HG03039 (cell line): ENCODE data around the gene GGCX.
"Not testable (repeated sequence)": the region's sequence is repeated elsewhere in the genome, so short reads cannot be mapped to it uniquely, and the experiment has no call there.

Experiments
- ATAC-seq: cut with Tn5 transposase; IDR thresholded peaks from one replicate; pipeline ENCODE4 v1.9.1; 2021; ENCODE audit warnings: mild to moderate bottlenecking, moderate library complexity; ENCODE audit not compliant: unreplicated experiment

GGCX gene

GRCh38 chr2:85561280-85562212 is at the start of gene GGCX:
GGCX (minus strand) TSS chr2:85561493; CDS start chr2:85561428, 65 bp downstream.
- ATAC-seq = peak; percentile 88

DNA sequence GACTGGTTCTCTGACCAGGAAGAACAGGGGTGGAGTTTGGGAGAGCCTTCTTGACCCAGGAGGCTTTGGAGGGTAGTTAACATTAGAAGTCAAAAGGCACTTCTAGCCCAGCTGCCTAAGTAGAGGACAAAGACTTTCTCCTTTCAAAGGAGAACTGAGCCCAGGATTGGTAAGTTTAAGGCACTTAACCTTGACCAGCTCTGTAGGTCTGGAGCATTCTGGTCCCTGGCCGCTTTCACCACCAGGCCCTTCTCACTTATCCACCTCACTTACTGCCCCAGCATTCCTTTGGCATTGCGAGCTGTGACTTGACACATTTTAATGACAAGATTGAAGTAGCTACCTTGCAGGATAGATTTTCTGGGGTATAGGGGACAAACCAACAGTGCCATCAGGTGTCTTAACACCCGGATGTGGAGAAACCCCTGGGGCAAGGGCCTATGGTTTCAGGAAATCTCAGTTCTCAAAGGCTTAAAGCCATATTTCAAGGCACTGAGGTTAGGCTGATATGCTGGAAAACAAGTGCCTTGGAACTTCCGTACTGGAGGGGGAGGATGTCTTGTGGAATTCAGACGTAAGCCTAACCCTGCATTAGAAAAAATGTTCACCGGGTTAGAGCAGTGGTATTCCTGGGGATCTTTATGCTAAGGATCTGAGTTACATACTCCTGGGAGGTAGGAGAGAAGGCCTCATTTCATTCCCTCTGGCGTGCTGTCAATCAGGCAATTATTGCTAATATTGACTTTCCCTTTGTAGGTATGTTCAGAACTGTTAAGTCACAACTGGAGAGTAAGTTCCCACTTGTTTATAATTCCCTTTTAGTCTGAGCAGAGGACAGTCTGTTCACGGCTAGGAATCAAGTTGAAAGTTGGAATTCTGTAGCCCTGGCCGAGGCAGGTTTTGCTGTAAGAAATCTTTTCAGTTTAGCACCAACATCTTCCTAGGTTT is 46.2 kb upstream of the GGCX start:
- ATAC-seq = no peak

DNA sequence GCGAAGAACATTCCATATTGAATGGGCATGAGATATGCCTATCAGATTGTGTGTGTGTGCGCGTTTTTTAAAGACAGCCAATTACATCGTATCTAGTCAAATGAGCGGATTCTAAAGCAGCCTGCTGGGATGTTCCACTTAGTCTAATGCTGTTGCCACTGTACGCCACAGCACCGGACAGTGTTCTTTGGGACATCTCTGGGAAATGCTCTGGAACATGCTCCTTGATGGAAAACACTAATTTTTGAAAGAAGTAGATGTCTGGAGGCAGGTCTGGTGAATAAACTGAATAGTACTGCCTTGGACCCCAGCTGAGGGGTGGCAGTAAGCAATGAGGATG is 44.8 kb upstream of the GGCX start:
- no peak for ATAC-seq

GRCh38 chr2:85605406-85606115 is 44.3 kb upstream of the GGCX start:
- no peak for ATAC-seq

DNA sequence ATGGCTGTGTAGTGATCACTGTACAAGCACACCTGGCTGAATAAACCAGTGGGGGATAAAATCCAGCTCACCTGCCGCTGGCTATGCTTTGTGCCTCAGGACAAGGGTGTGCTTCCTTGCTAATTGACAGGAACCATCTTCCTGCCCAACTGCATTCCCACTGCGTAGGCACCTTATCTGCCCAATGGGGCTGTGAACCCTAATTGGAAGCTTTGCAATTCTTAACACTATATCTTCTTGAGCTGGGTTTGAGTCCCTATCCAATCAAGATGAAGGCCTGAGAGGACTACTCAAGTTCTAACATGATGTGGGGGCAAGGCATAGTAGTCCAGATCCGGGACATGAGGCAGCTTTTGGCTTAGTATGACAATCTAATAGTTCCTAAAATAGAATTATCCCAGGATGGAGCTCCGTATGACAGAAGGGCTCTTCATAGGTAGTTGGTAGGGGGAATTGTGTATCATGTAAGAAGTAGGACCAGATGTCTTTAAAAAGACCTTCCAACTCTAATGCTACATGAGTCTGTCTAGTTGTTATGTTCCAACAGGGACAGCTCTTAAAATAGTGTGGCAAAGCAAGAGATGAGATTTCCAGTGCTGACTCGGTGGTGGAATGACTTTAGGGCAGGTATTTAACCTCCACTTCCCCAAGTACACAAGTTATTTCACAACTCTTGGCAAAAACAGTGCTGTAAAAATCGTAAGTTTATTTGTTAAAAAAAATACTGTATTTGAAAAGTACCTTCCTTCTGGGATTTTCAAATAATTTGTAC is 43.5 kb upstream of the GGCX start:
- ATAC-seq = no peak

DNA sequence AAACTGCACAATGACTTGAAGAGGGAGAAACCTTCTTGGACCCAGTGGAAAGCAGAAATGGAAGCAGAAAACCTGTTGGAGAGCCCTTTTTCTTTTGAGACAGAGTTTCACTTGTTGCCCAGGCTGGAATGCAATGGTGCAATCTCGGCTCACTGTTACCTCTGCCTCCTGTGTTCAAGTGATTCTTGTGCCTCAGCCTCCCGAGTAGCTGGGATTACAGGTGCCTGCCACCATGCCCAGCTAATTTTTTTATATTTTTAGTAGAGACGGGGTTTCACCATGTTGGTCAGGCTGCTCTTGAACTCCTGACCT is 42.8 kb upstream of the GGCX start:
- ATAC-seq = not testable (repeated sequence)

GRCh38 chr2:85602476-85603234 is 41.4 kb upstream of the GGCX start, which contains the start of gene TMEM150A:
TMEM150A (minus strand) TSS chr2:85602698; CDS start chr2:85601948, 750 bp downstream.
- ATAC-seq = peak; percentile 95

DNA sequence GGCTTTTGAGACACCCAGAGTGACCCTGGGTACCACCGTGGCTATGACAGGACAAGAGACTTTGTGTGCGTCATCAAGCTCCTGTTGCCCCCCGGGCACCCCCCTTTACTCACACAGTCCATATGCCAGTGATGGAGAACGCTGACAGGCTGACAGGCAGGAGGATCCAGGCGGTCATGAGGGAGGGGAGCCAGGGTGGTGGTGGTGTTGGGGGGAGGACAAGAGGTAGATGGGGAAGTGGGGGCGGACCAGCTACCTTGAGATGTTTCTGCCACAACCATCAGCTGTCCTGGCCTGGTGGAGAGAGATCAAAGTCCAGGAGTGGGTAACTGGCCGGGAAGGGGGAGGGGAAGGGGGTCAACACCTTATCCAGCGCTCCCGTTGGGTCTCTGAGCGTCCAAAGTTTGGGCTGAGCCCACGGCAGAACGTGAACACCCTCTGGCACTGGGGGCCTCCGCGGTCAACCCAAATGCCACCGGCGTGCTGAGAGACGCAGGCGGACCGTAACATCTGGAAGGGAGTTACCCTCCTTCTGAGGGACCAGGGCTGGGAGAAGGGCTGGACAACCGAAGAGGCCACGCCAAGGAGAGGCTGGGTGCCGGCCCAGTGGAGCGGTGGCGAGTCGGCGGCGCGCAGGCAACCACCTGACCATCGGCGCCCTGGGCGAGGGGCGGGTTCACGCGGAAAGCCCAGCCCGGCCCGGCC is 40.6 kb upstream of the GGCX start:
- ATAC-seq = peak; percentile 41

DNA sequence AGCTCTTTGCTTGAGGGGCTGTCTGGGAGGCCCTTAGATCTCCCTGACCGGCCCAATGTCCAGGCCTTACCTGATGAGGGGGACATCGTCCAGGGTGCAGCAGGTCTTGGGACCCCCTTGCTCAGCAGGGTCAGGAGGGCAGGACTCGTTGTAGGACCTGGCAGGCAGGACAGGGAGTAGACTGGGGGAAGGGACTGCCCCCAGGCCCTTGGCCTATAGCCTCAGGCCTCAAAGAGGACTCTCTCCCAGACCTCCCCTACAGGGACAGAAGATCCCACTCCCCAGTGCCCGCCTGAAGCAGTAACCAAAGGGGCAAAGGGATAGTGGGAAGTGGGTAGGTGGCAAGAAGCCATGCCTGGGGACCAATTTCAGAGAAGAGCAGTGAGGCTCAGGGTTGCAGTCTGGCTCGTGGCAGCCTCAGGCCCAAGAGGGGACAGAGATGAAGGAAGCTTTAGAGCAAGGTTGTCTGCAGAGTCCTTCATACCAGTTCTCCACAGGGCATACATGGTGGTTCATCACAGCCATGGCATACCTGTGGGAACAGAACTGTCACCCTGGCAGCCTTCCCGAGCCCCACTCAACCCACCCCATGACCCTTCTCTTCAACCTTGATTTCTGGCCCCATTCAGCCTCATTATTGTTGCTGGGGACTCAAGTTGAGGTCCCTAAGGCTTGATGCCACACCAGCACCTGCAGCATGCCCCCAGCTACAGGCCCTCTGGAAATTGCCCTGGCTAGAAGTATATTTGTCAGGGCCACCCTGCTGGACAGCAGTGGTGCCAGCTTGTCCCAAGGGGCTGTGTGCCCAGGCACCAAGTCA is 39.9 kb upstream of the GGCX start:
- ATAC-seq = no peak

GRCh38 chr2:85600235-85600575 is 38.9 kb upstream of the GGCX start:
- no peak for ATAC-seq

GRCh38 chr2:85599468-85600234 is 38.4 kb upstream of the GGCX start:
- ATAC-seq = no peak

DNA sequence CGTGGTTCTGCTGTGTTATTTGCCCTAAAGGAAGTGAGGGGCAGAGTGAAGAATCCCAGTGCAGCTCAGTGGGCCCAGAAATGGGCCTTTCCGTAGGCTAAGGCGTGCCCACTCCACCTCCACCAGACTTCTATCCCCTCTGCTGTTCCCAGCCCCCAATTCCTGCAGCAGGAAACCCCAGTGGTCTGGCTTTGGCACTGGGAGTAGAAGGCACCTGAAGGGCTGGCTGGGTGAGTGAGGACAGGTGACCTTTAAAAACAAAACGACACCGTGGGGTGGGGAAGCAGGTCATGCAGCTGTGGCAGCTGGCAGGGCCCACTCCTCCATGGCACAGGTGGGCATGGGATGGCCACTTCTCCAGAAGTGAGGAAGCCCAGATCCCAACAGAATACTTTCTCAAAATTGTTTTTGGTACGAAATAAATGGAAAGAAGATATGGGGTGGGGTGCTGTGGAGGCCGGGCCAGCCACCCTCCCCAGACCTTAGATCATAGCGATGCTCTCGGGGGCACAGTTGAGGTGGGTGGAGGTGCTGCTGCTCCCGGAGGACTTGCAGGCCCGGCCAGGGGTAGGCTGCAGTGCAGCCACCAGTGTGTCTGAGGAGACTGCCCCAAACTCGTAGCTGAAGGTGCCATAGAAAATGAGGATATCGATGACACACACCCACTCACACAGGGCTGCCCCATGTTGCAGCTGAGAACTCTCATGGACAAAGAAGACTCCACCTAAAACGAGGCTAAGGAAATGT is 37.5 kb upstream of the GGCX start:
- no peak for ATAC-seq

GRCh38 chr2:85597241-85597640 is 35.9 kb upstream of the GGCX start:
- ATAC-seq = no peak

- ATAC-seq = no peak
Observed at GRCh38 chr2:85596486-85597143, 35.3 kb upstream of the GGCX start.

GRCh38 chr2:85596026-85596333 is 34.7 kb upstream of the GGCX start:
- ATAC-seq = peak; percentile 7

DNA sequence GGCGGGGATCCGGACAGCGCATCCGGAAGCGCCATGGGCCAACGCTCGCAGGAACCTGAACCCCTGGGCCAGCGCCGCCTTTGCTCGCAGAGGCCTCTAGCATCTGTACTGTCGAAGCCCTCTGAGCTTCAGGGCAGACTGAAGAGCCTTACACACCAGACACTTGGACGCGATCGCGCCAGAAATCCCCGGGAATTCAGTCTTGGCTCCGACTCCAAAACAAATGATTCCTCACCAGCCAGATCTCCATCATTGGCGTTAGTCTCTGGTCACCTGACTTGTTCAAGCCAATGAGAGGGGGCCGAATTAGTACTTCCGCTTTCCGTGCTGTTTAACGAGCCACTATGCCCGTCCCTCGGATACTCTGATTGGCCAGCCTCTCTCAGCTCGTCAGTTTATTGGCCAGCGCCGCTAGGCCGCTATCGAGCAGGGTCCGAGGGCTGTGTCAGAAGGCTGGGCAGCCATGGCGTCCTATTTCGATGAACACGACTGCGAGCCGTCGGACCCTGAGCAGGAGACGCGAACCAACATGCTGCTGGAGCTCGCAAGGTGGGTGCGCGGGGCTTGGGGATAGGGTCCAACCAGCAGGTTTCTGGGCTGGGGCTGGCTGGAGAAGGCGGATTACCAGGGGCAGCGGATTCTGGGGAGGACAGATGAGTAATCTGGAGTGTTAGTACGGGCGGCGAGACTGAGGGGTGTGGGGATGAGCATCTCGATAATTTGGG is 34.2 kb upstream of the GGCX start, which contains the start of gene RNF181:
RNF181 (plus strand) TSS at position 445 of the 725 bp plus-strand sequence; CDS start at position 464, 19 bp downstream.
- ATAC-seq = peak; percentile 97
